GM18907 (cell line): ENCODE data around the gene LLGL1.

Experiments
- ATAC-seq: cut with Tn5 transposase; IDR thresholded peaks from one replicate; pipeline ENCODE4 v1.9.1; 2021; ENCODE audit warnings: mild to moderate bottlenecking, moderate library complexity; ENCODE audit not compliant: unreplicated experiment

The LLGL1 gene

GRCh38 chr17:18267927-18268711, 42.7 kb downstream of the LLGL1 start:
- no peak for ATAC-seq

- ATAC-seq = no peak
Measured at GRCh38 chr17:18270046-18270931, 44.9 kb downstream of the LLGL1 start.

GRCh38 chr17:18277076-18277475, 51.6 kb downstream of the LLGL1 start:
- no peak for ATAC-seq

GRCh38 chr17:18278867-18279266, 53.4 kb downstream of the LLGL1 start:
- no peak for ATAC-seq

- ATAC-seq = no peak
Measured at GRCh38 chr17:18280249-18280648, 54.8 kb downstream of the LLGL1 start.

- ATAC-seq = no peak
Measured at GRCh38 chr17:18280766-18281371, 55.4 kb downstream of the LLGL1 start.

- ATAC-seq = no peak
Measured at GRCh38 chr17:18281788-18282187, 56.4 kb downstream of the LLGL1 start.

- no peak for ATAC-seq
Measured at GRCh38 chr17:18285296-18285695, 59.9 kb downstream of the LLGL1 start.

GRCh38 chr17:18291718-18292540, 66.5 kb downstream of the LLGL1 start:
- ATAC-seq = no peak
